Effector memory CD4-positive, alpha-beta T cell (primary cell): Measurements from ENCODE around the gene ACTR1A.
"Not testable (repeated sequence)": the region's sequence is repeated elsewhere in the genome, so short reads cannot be mapped to it uniquely, and the experiment has no call there.

ENCODE experiments used
- DNase-seq, 3 donors: peaks; one replicate each; pipeline ENCODE4 v3.0.0-alpha.2; 2020
- H3K27ac ChIP-seq: 2 replicates; pipeline ENCODE4 v1.7.0; 2013; ENCODE audit warnings: mild to moderate bottlenecking, low read length, moderate library complexity; ENCODE audit not compliant: insufficient read depth, poor library complexity, severe bottlenecking
- H3K27me3 ChIP-seq: replicated peaks from 2 replicates; pipeline ENCODE4 v1.7.0; 2013; ENCODE audit warnings: mild to moderate bottlenecking, low read length; ENCODE audit not compliant: insufficient read depth, control insufficient read depth, poor library complexity, severe bottlenecking
- H3K36me3 ChIP-seq: 2 replicates; pipeline ENCODE4 v1.7.0; 2013; ENCODE audit warnings: mild to moderate bottlenecking, low read length, moderate library complexity; ENCODE audit not compliant: control insufficient read depth, insufficient read depth
- H3K4me1 ChIP-seq: 2 replicates; pipeline ENCODE4 v1.7.0; 2013; ENCODE audit warnings: low read length, mild to moderate bottlenecking; ENCODE audit not compliant: control insufficient read depth, insufficient read depth, poor library complexity, severe bottlenecking
- H3K4me3 ChIP-seq: 2 replicates; pipeline ENCODE4 v1.7.0; 2013; ENCODE audit warnings: low read length, low read depth, mild to moderate bottlenecking; ENCODE audit not compliant: insufficient read depth, poor library complexity, severe bottlenecking
- H3K9me3 ChIP-seq: 2 replicates; pipeline ENCODE4 v1.7.0; 2013; ENCODE audit warnings: mild to moderate bottlenecking, low read length, moderate library complexity; ENCODE audit not compliant: control insufficient read depth

The ACTR1A gene

GRCh38 chr10:102504179-102504975, 1.9 kb upstream of the ACTR1A start:
- Histone ChIP-seq H3K36me3 (peaks cover 11% of the 10 kb centered on the region), H3K27ac (peak overlapping the region; percentile 57)
- peak in 2 of 3 donors; percentile 8 to 16 for DNase-seq

DNA sequence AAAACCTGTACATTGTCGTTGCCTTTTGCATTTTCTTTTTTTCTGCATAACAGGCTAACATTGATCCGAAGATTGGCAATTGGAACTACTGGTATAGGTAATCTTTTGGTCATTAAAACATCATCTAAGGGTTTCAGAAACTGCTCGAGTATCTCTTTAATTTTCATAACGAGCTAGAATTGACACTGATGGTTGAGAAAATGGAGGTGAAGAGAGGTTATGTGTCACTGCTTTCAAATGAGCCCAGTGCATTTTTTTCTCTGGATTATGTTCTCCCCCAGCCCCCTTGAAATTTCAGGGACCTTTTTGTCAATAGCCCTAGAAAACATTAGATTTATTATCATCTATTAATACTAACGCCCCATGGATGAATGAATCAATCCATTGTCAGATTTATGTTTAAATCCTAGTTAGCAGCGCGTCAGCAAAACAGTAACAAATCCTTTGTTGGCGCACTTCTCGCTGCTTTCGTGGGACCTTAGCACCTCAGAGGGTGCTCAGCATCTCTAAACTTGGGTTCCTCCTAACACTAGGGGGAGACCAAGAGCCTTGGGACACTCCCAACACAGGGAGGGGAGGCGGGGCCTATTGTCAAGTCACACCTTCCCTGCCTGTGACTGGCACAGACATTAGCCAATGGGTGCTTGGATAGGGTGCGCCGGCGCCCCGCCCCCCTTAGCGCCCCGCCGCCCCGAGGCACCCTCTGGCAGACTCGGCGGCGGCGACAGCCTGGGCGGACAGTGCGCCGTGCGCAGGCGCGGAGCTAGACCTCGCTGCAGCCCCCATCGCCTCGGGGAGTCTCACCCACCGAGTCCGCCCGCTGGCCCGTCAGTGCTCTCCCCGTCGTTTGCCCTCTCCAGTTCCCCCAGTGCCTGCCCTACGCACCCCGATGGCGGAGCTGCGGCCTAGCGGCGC, 1.0 kb upstream of the ACTR1A start, which contains the start of gene SUFU:
TSS of gene SUFU (plus strand) at position 709 of the 915 bp plus-strand sequence. CDS start at position 890, 181 bp downstream.
- Histone ChIP-seq H3K4me3 (peak within 1 kb of the TSS; percentile 99), H3K4me1 (peaks cover 13% of the 10 kb centered on the region), H3K27ac (peak within 1 kb of the TSS; percentile 89), H3K27me3 (no peaks in the 10 kb centered on the region), H3K36me3 (peaks cover 2% of the 10 kb centered on the region), H3K9me3 (no peaks in the 10 kb centered on the region)
- peak; percentile 97 to 99 (median 97) for DNase-seq

More at GRCh38 chr10:102504179-102504975, 1.9 kb upstream of the ACTR1A start:
- Histone ChIP-seq H3K4me1 (peaks cover 13% of the 10 kb centered on the region), H3K9me3 (no peaks in the 10 kb centered on the region), H3K4me3 (peak overlapping the region; percentile 78), H3K27me3 (no peaks in the 10 kb centered on the region)

DNA sequence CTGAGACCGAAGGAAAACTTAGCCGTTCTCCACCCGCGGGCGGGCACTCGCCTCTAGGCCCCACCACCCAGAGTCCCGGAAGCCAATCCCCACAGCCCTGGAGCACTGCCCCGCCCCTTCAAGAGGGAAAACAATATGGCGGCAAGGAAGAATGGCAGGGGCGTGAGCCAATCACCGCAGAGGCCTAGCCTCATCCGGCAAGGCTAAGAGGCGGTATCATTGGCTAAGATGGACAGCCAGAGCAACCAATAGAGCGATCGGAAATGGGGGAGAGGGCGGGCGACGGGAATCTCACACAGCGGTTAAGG, 529 bp downstream of the ACTR1A start:
- peak overlapping the region; percentile 89 for H3K27ac ChIP-seq
- peak overlapping the region; percentile 99 for H3K4me3 ChIP-seq
- no peaks in the 10 kb centered on the region for H3K9me3 ChIP-seq
- peaks cover 13% of the 10 kb centered on the region for H3K4me1 ChIP-seq
- no peaks in the 10 kb centered on the region for H3K27me3 ChIP-seq
- H3K36me3 ChIP-seq, result no peaks in the 10 kb centered on the region
- peak; percentile 95 to 99 (median 98) for DNase-seq

DNA sequence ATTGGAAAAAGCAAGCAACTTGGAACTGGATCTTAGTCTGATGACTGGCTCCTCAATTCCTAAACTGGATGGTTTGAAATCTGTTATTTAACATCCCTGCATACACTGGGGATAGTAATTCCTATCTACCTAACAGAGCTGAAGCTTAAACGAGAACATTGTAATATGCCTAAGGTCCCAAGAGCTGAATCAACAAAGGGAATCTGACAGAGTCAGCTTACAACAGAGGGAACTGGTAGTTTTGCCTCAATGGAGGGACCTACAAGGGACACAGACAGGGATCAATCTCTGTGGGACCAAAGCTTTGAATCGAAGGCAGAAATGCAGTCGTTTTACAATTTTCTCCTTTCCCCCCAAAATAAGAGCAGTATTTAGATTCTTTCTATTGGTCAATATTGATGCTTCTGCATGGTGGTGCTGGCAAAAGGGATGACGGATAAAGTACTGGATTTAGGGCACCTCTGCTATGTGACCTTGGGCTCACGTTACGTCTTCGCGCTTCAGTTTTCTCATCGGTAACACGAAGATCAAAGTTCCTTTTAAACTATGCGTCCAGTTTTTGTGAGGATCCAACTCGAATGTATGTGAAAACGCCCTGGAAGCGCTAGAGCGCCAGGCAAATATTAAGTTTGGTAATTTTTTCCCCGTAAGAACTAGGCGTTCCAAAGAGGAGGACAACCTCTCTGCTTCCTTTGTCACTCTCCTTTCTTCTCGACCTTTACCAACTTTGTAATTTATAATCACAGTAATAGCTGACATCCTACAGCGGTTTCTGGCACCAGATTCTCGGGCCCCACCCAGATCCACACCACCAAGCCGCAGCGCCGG, 1.1 kb downstream of the ACTR1A start:
- Histone ChIP-seq H3K27me3 (no peaks in the 10 kb centered on the region), H3K4me1 (peaks cover 13% of the 10 kb centered on the region), H3K36me3 (no peaks in the 10 kb centered on the region), H3K27ac (peak overlapping the region; percentile 89), H3K9me3 (no peaks in the 10 kb centered on the region), H3K4me3 (peak overlapping the region; percentile 99)
- no peak for DNase-seq

DNA sequence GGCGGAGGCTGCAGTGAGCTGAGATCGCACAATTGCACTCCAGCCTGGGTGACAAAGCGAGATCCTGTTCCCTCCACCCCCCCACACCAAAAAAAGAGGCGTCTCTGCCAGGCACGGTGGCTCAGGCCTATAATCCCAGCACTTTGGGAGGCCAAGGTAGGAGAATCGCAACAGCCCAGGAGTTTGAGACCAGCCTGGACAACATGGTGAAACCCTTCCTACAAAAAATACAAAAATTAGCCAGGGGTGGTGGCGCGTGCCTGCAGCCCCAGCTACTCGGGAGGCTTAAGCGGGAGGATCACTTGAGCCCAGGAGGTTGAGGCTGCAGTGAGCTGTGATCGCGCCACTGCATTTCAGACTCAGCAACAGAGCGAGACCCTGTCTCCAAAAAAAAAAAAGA, 1.8 kb downstream of the ACTR1A start:
- not testable (repeated sequence) for DNase-seq, H3K4me3 ChIP-seq, H3K27ac ChIP-seq, H3K27me3 ChIP-seq, H3K9me3 ChIP-seq, H3K36me3 ChIP-seq
- peaks cover 13% of the 10 kb centered on the region for H3K4me1 ChIP-seq

- Histone ChIP-seq H3K36me3 (no peaks in the 10 kb centered on the region), H3K4me3 (no peak overlapping the region), H3K27ac (no peak overlapping the region), H3K27me3 (no peaks in the 10 kb centered on the region), H3K4me1 (peaks cover 1% of the 10 kb centered on the region), H3K9me3 (no peaks in the 10 kb centered on the region)
- DNase-seq, result no peak
Measured at GRCh38 chr10:102499356-102499755, 3.2 kb downstream of the ACTR1A start.

DNA sequence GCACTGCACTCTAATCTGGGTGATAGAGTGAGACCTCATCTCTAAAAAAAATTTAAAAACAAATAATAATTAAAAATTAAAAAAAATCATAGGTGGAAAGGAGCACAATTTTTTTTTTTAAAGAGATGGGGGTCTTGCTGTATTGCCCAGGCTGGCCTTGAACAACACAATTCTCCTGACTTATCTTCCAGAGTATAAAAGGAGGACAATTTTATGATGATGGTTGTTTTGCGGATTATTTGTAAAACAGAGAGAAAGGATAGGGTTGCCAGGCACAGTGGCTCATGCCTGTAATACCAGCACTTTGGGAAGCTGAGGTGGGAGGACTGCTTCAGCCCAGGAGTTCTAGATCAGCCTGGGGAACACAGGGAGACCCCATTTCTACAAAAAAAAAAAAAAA, 5.0 kb downstream of the ACTR1A start:
- no peak overlapping the region for H3K4me3 ChIP-seq
- H3K36me3 ChIP-seq, result peaks cover 10% of the 10 kb centered on the region
- DNase-seq, result no peak
- no peaks in the 10 kb centered on the region for H3K4me1 ChIP-seq
- H3K27ac ChIP-seq, result no peak overlapping the region
- no peaks in the 10 kb centered on the region for H3K9me3 ChIP-seq
- H3K27me3 ChIP-seq, result no peaks in the 10 kb centered on the region

DNA sequence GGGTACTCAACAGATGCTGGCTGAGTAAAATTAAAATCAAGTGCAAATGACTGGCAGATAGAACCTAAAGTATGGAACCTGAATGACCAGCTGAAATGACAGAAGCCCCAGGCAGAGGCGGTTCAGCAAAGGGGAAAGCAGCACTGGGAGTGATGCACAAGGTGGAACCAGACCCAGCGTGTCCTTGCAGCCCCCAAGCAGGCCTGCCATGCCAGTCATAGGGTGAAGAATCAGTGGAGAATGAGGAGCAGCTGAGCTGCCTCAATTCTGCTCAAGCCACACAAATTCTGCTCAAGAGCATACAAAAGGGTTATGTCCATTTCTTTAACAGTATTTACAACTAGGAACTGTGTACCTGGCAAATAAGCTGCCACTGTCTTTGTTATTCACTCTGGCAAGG, 8.7 kb downstream of the ACTR1A start:
- no peak overlapping the region for H3K4me3 ChIP-seq
- H3K9me3 ChIP-seq, result no peaks in the 10 kb centered on the region
- H3K4me1 ChIP-seq, result no peaks in the 10 kb centered on the region
- no peak overlapping the region for H3K27ac ChIP-seq
- no peaks in the 10 kb centered on the region for H3K27me3 ChIP-seq
- DNase-seq, result no peak
- H3K36me3 ChIP-seq, result peaks cover 20% of the 10 kb centered on the region

GRCh38 chr10:102492983-102493382, 9.5 kb downstream of the ACTR1A start:
- peaks cover 28% of the 10 kb centered on the region for H3K36me3 ChIP-seq
- H3K9me3 ChIP-seq, result no peaks in the 10 kb centered on the region
- no peaks in the 10 kb centered on the region for H3K27me3 ChIP-seq
- no peak overlapping the region for H3K27ac ChIP-seq
- no peaks in the 10 kb centered on the region for H3K4me1 ChIP-seq
- no peak overlapping the region for H3K4me3 ChIP-seq
- DNase-seq, result no peak
